H1 (cell line): Measurements from ENCODE around the gene PRMT1. TPM values are rescaled to one million over a fixed set of nuclear protein-coding genes. Genes with fewer than 3 reads are reported as not detected.

Experiments
- BRCA1 ChIP-seq: IDR thresholded peaks from 2 replicates; pipeline ENCODE4 v1.6.1; 2012; ENCODE audit warnings: low read depth, low read length, improper control_type of control experiment
- CBX5 ChIP-seq: fragments of 300-800, 300-1000 bp; sonication (generic); IDR thresholded peaks from 2 replicates; pipeline ENCODE4 v1.7.1; 2016; ENCODE audit warnings: antibody characterized with exemption, low read length, low read depth
- CBX8 ChIP-seq: fragments of 300-800, 300-1000 bp; sonication (generic); IDR thresholded peaks from 2 replicates; pipeline ENCODE4 v1.7.1; 2016; ENCODE audit warnings: low read depth, low read length, borderline replicate concordance
- CHD1 ChIP-seq: IDR thresholded peaks from 2 replicates; pipeline ENCODE4 v1.6.1; 2012; ENCODE audit warnings: low read depth, low read length, improper control_type of control experiment
- CTBP2 ChIP-seq: IDR thresholded peaks from 2 replicates; pipeline ENCODE4 v1.7.0; 2011; ENCODE audit warnings: borderline replicate concordance, mild to moderate bottlenecking, moderate library complexity, mixed read lengths, low read length; ENCODE audit not compliant: insufficient read depth, insufficient read length
- E2F6 ChIP-seq: IDR thresholded peaks from 2 replicates; pipeline ENCODE4 v1.6.1; 2012; ENCODE audit warnings: inconsistent platforms
- KDM4A ChIP-seq: IDR thresholded peaks from one replicate; pipeline ENCODE4 v1.7.1; 2012; ENCODE audit warnings: low read depth, mild to moderate bottlenecking, moderate library complexity, low read length, inconsistent platforms; ENCODE audit not compliant: severe bottlenecking
- NANOG ChIP-seq: IDR thresholded peaks from 2 replicates; pipeline ENCODE4 v1.6.1; 2011; ENCODE audit warnings: low read length, low read depth, mild to moderate bottlenecking, inconsistent platforms; ENCODE audit not compliant: insufficient read depth, poor library complexity, severe bottlenecking
- NRF1 ChIP-seq: IDR thresholded peaks from 2 replicates; pipeline ENCODE4 v1.6.1; 2011; ENCODE audit warnings: mild to moderate bottlenecking, low read depth, low read length, improper control_type of control experiment
- PHF8 ChIP-seq: fragments of 200-600 bp; sonication (generic); conservative IDR thresholded peaks from 2 replicates; pipeline ENCODE4 v1.7.1; 2012; ENCODE audit warnings: low read depth, mild to moderate bottlenecking, inconsistent platforms, low read length, moderate library complexity
- RBBP5 ChIP-seq: IDR thresholded peaks from 2 replicates; pipeline ENCODE4 v1.7.1; 2012; ENCODE audit warnings: low read depth, mild to moderate bottlenecking, inconsistent platforms, low read length, moderate library complexity, borderline replicate concordance
- SAP30 ChIP-seq: fragments of 300-600 bp; sonication (generic); IDR thresholded peaks from 2 replicates; pipeline ENCODE4 v1.7.1; 2012; ENCODE audit warnings: low read length, moderate library complexity, mild to moderate bottlenecking, inconsistent platforms; ENCODE audit not compliant: insufficient read depth, insufficient replicate concordance
- SIN3A ChIP-seq, 2 experiments: IDR thresholded peaks in 1 of 2; conservative IDR thresholded peaks in 1 of 2; 2 replicates each; pipeline ENCODE4 v1.6.1; 2011 to 2012; ENCODE audit warnings: low read length in 2 of 2, improper control_type of control experiment in 1 of 2, low read depth in 1 of 2, mild to moderate bottlenecking in 1 of 2
- SP2 ChIP-seq: IDR thresholded peaks from 2 replicates; pipeline ENCODE4 v1.6.1; 2012; ENCODE audit warnings: mild to moderate bottlenecking, low read length, inconsistent platforms
- SRF ChIP-seq: IDR thresholded peaks from 2 replicates; pipeline ENCODE4 v1.6.1; 2011; ENCODE audit warnings: mild to moderate bottlenecking, low read depth, low read length, moderate library complexity
- TAF1 ChIP-seq: IDR thresholded peaks from 2 replicates; pipeline ENCODE4 v1.6.1; 2011; ENCODE audit warnings: mild to moderate bottlenecking, low read depth, low read length
- TAF7 ChIP-seq: optimal IDR thresholded peaks from 2 replicates; pipeline ENCODE3; 2011; ENCODE audit warnings: low read depth, mild to moderate bottlenecking, inconsistent platforms, low read length, moderate library complexity, borderline replicate concordance
- TBP ChIP-seq: IDR thresholded peaks from 2 replicates; pipeline ENCODE4 v1.6.1; 2011; ENCODE audit warnings: low read depth, low read length, improper control_type of control experiment
- USF2 ChIP-seq: IDR thresholded peaks from 2 replicates; pipeline ENCODE4 v1.6.1; 2011; ENCODE audit warnings: low read length, improper control_type of control experiment
- polyA plus RNA-seq, 7 experiments: library from polyadenylated mRNA; depleted of rRNA in 3 of 7; stranded (reverse) in 5 of 7; unstranded in 2 of 7; fragments of >200 nt in 5 of 7; fragments of 200-250 nt in 2 of 7; gene quantifications; 1 replicate in 5 of 7; 2 replicates in 1 of 7; 4 replicates in 1 of 7; pipeline versions ENCODE4 v1.2.1 to v1.2.3, GENCODE V29; 2011 to 2013; ENCODE audit warnings: missing spikeins in 2 of 7, mixed read lengths in 2 of 7
- total RNA-seq: library from RNA; stranded (reverse); fragmentation: NEBNext Ultra II Directional; extraction: Animal tissue kit (Norgen Biotek cat#: 25700); gene quantifications from 2 replicates; pipeline ENCODE4 v1.2.1, GENCODE V29; 2021

The PRMT1 gene
- total and polyA plus RNA-seq, 2 of the 8 experiments (the other 6 are each of a cell fraction or from before 2014, with no cell fraction given), result 561 to 1,215 TPM

- TF ChIP-seq TBP (0 out of 2 replicates have a peak, but pooled peaks have one; percentile 13), CBX5 (no peak), NRF1 (peak; percentile 95), CHD1 (peak; percentile 64; the same call in 1 of the 2 replicates), SAP30 (peak; percentile 67), RBBP5 (no peak), CBX8 (no peak), TAF7 (peak; percentile 38), TAF1 (peak; percentile 43; the same call in 1 of the 2 replicates), CTBP2 (no peak), NANOG (peak; percentile 32), E2F6 (0 out of 2 replicates have a peak, but pooled peaks have one; percentile 20), SP2 (no peak), PHF8 (peak; percentile 62), KDM4A (peak; percentile 12), SRF (peak; percentile 100), SIN3A (conservative IDR thresholded peaks at IDR 0.05 in 1 of 2, IDR thresholded peaks at IDR 0.05 in 1 of 2; ENCODE audit: low read depth in 1 of 2, low read length in 2 of 2) (peak in 1 of 2 experiments; percentile 48; a peak in 1 of 4 replicates), BRCA1 (no peak), USF2 (0 out of 2 replicates have a peak, but pooled peaks have one; percentile 27)
These were observed 11.5 kb upstream of the PRMT1 start, which contains the start of the genes BCL2L12 and IRF3 (continued) for GRCh38 chr19:49665351-49666119.
